Raji (cell line): ENCODE data around the gene DNAL1.

Source experiments
- POLR2A ChIP-seq: IDR thresholded peaks from 2 replicates; pipeline ENCODE4 v1.6.1; 2011; ENCODE audit warnings: low read depth, low read length, control low read depth; ENCODE audit not compliant: insufficient read depth

The DNAL1 gene

GRCh38 chr14:73725116-73726024 lies 80.6 kb downstream of the DNAL1 start:
- no peak for TF ChIP-seq POLR2A

- no peak for TF ChIP-seq POLR2A
Observed at GRCh38 chr14:73726025-73726961, 81.5 kb downstream of the DNAL1 start.

DNA sequence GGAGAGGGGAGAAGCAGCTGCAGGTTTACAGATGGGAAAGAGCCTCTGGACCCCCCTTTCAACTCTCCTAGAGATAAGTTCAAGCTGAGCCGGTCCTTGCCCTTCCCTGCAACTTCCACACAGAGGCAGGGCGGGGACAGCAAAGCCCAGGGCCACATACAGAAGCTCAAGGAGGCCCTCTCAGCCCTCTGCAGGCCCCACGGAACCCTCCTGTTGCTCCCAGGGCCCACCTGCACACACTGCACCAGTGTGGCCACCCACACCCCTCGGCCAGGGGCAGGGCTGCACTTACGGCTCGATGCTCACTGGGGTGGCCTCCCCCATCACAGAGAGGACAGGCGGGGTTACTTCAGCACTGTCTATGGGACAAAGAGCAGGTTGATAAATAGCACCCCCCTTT lies 82.4 kb downstream of the DNAL1 start:
- no peak for TF ChIP-seq POLR2A

DNA sequence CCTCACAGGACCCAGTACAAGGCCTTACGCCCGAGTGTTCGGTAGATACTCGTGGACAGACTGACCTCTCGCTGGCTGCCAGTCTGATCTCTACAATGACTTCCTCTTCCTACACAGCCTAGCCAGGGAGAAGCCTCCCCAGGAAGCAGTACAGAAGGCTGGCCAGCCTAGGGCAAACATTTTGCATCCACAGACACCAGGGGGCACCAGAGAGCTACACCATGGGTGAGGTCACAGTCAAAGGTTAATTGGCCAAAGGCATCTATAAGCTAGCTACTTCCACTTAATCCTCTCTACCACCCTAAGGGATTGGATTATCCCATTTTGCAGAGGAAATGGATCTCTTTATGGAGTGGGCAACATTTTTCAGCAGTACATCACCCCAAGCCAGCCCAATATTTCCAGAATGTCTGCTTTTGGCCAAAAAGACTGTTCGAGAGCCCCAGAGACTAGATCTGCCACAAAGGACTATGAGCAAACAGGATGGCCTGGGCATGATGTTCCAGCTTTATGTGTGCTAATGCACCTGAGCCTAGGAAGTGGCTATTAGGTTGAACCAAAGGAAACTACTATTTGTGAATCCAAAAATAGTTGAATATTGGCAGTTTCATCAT lies 84.0 kb downstream of the DNAL1 start:
- TF ChIP-seq POLR2A: no peak

DNA sequence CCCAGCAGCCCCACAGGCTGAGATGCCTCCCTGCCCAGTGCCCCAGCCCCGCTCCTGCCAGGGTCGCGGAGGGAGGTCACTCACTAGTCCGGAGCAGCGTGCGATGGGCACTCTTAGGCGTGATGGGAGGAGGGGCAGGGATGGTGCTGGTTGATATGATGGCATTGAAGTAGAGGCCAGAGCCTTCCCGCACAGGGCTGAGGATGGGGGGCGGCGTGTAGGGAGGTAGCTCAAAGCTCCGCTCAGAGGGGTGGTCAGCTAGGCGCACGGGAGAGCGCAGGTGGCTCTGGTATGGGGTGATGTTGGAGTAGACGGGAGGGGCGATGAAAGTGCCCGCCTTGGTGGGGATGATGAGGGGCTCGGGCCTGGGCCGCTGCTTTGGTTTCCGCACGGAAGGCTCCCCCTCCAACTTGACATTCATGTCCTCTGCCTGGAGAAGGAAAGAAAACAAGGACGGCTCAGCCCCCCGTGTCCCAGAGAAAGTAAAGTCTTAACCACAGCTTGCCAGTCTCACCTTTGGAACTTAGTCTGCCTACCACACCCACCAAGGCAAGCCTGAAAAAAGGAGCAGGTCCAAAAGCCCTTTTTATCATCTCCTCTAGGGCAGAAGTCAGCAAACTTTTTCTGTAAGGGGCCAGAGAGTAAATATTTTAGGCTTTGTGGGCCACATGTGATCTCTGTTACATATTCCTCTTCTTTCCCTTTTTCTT lies 84.9 kb downstream of the DNAL1 start:
- no peak for TF ChIP-seq POLR2A

GRCh38 chr14:73731111-73731510 lies 86.3 kb downstream of the DNAL1 start:
- no peak for TF ChIP-seq POLR2A

- TF ChIP-seq POLR2A: no peak
Observed at GRCh38 chr14:73732006-73732405, 87.2 kb downstream of the DNAL1 start.

DNA sequence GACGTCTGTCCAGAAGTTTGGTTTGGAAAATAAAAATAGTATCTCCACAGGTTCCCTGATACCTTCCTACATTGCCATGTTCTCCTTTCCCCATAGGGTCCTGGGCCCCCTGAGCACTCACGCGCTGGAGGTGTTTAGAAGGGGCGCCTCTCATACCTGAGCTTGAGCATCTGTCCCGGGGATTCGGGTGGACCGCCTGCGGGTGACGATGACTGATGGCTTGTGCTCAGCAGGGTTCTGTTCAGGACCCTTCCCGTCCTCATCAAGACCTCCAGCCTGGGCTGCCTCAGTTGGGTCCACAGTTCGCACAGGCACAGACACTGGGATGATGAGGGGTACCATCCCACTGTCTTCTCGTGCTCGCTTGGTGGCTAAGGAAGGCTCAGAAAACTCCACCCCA lies 92.1 kb downstream of the DNAL1 start:
- no peak for TF ChIP-seq POLR2A

DNA sequence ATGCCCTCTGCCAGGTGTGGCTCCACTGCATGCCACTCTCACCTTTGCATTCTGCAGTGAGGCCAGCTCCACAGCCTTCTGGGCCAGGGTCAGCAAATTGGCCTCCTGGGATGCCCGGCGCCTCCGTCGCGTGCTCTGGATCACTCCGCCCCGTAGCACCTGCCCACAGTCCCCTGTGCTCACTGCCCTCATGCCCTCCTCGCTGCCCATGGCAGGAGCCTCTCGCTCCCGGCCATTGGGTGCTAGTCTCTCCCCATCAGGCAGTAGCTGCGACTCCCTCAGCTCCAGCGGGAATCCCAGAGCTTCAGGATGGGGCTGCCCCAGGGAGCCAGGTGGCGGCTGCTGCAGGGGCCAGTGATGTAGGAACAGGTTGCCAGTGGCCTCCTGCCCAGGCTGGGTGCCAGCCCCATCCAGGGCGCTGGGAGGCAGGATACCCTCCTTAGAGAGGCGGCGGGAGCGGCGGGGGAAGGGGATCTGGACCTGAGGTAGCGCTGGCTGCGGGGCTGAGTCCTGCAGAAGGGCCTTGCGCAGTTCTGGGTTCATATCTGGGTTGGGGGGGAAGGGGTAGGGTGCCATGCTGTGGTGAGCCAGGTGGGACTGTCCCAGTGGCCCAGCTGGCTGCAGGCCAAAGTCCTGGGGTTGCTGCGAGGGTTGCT lies 93.9 kb downstream of the DNAL1 start:
- TF ChIP-seq POLR2A: no peak

- TF ChIP-seq POLR2A: no peak
Observed at GRCh38 chr14:73739174-73739898, 94.5 kb downstream of the DNAL1 start.

- no peak for TF ChIP-seq POLR2A
Observed at GRCh38 chr14:73739899-73740617, 95.3 kb downstream of the DNAL1 start.

- no peak for TF ChIP-seq POLR2A
Observed at GRCh38 chr14:73740618-73741326, 96.0 kb downstream of the DNAL1 start.
